Measurements from ENCODE around the gene FBLN5.

Gene FBLN5

DNA sequence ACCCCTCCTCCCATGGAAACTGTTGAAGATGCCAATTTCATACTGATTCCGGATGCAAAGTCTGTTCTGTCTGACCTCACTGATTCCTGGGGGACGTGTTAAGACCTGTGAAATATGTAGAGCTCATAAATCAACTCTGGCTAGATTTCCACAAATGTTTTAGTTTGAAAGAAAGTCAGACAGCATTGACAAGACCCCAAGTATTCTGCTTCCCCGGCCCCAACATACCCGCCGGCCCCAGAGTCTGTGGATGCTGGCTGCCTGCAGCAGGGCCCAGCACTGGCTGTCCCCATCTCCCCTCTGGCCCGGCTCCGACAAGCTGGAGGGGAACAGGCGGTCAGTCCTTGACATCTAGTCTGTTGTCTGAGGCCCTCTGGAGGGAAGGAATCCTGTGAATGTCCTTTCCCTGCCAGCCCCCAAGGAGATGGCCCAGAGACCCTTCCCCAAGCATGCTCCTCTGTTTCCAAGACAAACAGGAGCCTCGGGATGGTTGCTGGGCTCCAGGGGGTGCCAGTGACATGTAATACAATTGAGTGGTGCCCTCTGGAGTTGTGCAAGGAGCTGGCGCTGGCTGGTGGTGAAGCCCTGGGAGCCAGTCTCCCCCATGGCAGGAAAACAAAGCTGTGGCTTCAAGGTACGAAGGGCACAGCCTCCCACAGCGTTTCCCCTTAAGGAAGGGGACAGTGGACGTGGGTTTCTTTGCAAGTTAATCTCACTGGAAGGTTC, 22.3 kb downstream of the FBLN5 start:
- no peak for DNase-seq (ENCODE audit: low read depth)
- H3K4me3 ChIP-seq (ENCODE audit: low read depth, low read length) = no peak overlapping the region
- TF ChIP-seq POLR2A (IDR thresholded peaks at IDR 0.05; ENCODE audit: extremely low read depth, insufficient read length) = no peak
- no peak for TF ChIP-seq MYC (IDR thresholded peaks at IDR 0.05; ENCODE audit: low read depth, low read length)
- TF ChIP-seq, protein P1, sequence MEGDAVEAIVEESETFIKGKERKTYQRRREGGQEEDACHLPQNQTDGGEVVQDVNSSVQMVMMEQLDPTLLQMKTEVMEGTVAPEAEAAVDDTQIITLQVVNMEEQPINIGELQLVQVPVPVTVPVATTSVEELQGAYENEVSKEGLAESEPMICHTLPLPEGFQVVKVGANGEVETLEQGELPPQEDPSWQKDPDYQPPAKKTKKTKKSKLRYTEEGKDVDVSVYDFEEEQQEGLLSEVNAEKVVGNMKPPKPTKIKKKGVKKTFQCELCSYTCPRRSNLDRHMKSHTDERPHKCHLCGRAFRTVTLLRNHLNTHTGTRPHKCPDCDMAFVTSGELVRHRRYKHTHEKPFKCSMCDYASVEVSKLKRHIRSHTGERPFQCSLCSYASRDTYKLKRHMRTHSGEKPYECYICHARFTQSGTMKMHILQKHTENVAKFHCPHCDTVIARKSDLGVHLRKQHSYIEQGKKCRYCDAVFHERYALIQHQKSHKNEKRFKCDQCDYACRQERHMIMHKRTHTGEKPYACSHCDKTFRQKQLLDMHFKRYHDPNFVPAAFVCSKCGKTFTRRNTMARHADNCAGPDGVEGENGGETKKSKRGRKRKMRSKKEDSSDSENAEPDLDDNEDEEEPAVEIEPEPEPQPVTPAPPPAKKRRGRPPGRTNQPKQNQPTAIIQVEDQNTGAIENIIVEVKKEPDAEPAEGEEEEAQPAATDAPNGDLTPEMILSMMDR (IDR thresholded peaks at IDR 0.05; ENCODE audit: low read depth, low read length) = no peak
- TF ChIP-seq, protein P2, sequence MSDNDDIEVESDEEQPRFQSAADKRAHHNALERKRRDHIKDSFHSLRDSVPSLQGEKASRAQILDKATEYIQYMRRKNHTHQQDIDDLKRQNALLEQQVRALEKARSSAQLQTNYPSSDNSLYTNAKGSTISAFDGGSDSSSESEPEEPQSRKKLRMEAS (IDR thresholded peaks at IDR 0.05; ENCODE audit: low read depth, low read length) = no peak

DNA sequence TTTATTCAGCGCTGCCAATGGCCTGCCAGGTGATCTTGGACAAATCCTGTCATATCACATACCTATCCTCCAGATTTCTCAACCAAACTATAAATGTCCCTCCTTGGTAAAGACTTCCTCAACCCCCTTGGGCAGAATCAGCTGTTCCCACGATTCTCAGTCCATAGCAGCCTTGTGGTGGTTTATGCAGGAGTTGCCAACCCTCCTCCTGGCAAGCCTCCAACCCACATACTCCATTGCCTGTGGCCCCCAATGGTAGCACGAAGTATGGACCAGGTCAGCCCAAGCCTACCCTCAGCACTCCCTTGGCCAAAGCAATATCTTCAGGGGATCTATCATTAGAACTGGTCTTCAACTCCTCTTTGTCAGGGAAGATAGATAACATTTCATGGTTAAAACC, 27.0 kb downstream of the FBLN5 start:
- no peak for DNase-seq (ENCODE audit: low read depth)
- TF ChIP-seq, protein P1 (IDR thresholded peaks at IDR 0.05; ENCODE audit: low read depth, low read length) = no peak
- TF ChIP-seq MYC (IDR thresholded peaks at IDR 0.05; ENCODE audit: low read depth, low read length) (no peak), POLR2A (IDR thresholded peaks at IDR 0.05; ENCODE audit: extremely low read depth, insufficient read length) (no peak)
- TF ChIP-seq, protein P2 (IDR thresholded peaks at IDR 0.05; ENCODE audit: low read depth, low read length) = no peak

DNA sequence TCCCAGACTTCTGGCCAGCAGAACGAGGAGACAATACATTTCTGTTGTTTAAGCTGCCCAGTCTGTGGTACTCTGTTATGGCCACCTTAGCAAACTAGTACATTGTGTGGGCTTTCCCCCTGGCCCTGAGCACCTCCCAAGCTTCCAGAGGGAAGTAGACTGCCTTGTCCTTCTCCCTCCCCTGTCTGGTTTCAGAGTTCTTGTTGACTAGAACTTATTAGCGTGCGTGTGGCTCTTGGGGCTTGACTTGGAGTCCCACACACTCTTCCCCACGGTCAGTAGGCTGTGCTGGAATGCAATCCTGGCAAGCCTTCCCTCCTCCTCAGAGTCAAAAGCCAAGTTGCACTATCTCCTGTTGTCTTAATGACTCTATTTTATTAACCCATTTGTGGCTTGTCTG, 27.7 kb downstream of the FBLN5 start:
- no peak for DNase-seq (ENCODE audit: low read depth)
- TF ChIP-seq, protein P1 (IDR thresholded peaks at IDR 0.05; ENCODE audit: low read depth, low read length) = no peak
- TF ChIP-seq, protein P2 (IDR thresholded peaks at IDR 0.05; ENCODE audit: low read depth, low read length) = no peak
- TF ChIP-seq MYC (IDR thresholded peaks at IDR 0.05; ENCODE audit: low read depth, low read length) = no peak
- no peak for TF ChIP-seq POLR2A (IDR thresholded peaks at IDR 0.05; ENCODE audit: extremely low read depth, insufficient read length)

More for the DNA sequence above, 27.0 kb downstream of the FBLN5 start:
- no peak overlapping the region for H3K4me3 ChIP-seq (ENCODE audit: low read depth, low read length)

DNA sequence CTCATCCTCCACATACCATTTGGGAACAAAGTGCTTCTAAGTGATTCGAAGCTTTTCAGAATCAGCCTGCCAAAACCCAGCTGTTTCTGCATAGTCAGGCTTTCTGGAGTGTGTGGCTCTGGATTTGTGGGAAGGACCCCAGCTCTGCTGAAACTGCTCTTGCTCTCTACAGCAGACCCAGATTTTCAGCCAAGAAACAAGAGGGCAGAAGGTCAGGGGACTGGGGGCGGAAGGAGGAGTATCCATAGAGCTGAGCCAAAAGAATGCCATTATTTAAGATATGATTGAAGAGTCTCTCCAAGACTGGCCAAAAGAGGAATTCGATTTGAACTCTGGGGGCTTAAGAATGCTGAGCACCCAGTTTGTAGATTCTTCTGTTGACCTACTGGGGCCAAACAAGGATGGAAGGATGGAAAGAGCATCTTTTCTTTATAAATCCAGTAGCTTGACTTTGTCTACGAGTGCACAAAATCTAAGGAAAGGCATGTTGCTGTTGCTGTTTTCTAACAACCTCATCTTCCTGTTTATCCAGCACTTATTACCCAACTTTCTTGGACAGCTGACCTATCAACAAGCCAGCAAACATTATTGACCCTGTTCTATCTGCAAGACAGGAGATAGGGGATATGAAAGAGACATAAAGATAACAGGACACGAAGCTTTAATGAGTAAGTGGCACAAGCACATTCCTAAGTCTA, 29.2 kb downstream of the FBLN5 start:
- DNase-seq (ENCODE audit: low read depth) = no peak
- H3K4me3 ChIP-seq (ENCODE audit: low read depth, low read length) = no peak overlapping the region
- TF ChIP-seq MYC (IDR thresholded peaks at IDR 0.05; ENCODE audit: low read depth, low read length) (no peak), POLR2A (IDR thresholded peaks at IDR 0.05; ENCODE audit: extremely low read depth, insufficient read length) (no peak)

More for the DNA sequence above, 27.7 kb downstream of the FBLN5 start:
- no peak overlapping the region for H3K4me3 ChIP-seq (ENCODE audit: low read depth, low read length)

DNA sequence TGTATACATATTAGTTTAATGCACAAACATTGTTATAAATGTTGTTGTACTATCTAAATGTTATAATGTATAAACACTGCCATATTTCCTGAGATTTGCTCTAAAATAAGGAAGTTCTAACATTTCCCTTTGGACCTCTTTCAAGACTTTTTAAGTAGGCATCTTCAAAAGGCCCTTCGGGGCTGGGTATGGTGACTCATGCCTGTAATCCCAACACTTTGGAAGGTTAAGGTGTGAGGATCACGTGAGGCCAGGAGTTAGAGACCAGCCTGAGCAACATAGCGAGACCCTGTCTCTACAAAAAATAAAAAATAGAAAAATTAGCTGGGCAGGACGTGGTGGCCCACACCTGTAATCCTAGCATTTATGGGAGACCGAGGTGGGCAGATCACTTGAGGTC, 35.5 kb downstream of the FBLN5 start:
- H3K4me3 ChIP-seq (ENCODE audit: low read depth, low read length) = no peak overlapping the region
- no peak for DNase-seq (ENCODE audit: low read depth)

More for the DNA sequence above, 35.5 kb downstream of the FBLN5 start:
- TF ChIP-seq, protein P1 (IDR thresholded peaks at IDR 0.05; ENCODE audit: low read depth, low read length) = no peak
- TF ChIP-seq, protein P2 (IDR thresholded peaks at IDR 0.05; ENCODE audit: low read depth, low read length) = no peak
- TF ChIP-seq POLR2A (IDR thresholded peaks at IDR 0.05; ENCODE audit: extremely low read depth, insufficient read length) (no peak), MYC (IDR thresholded peaks at IDR 0.05; ENCODE audit: low read depth, low read length) (no peak)
